HCT116 (cell line): ENCODE results near the gene SLC44A1. TPM values are rescaled to one million over a fixed set of nuclear protein-coding genes. Genes with fewer than 3 reads are reported as not detected.

Experiments
- ATAC-seq: fragments of 200-7000 bp; cut with Tn5 transposase; 2 replicates; pipeline ENCODE4 v1.9.1; 2020; ENCODE audit warnings: mild to moderate bottlenecking, moderate library complexity
- BruUV-seq: library from RNA; stranded (reverse); fragments of 400-500 nt; replicated peaks from 2 replicates; lab custom pipeline; 2021; lab: Mats Ljungman, UMichigan
- CTCF ChIA-PET: fragments of 300-600 bp; sonication (Branson Sonifier 250); formaldehyde crosslinking; loops from one replicate; lab custom pipeline; 2021; ENCODE audit warnings: antibody characterized with exemption; lab: Charles Lee
- POLR2A ChIA-PET: fragments of 300-600, 350-600 bp; sonication (Branson Sonifier 250); formaldehyde crosslinking; loops from one replicate; lab custom pipeline; 2021; ENCODE audit warnings: antibody characterized with exemption; lab: Charles Lee
- RAD21 ChIA-PET, 2 experiments: fragments of 300-600 bp; sonication (Branson Sonifier 250); formaldehyde crosslinking; loops; one replicate each; lab custom pipeline; 2023; ENCODE audit warnings: low total read pairs in 2 of 2; ENCODE audit not compliant: uncharacterized antibody in 2 of 2, unreplicated experiment in 2 of 2, low non-redundant PET in 1 of 2; lab: Charles Lee
- DNase-seq: peaks from one replicate; pipeline ENCODE4 v3.0.0-alpha.2; 2010; ENCODE audit warnings: low read depth, low spot score
- H2AFZ ChIP-seq: fragments of 200-600 bp; shearing (Covaris generic), sonication (generic); 2 replicates; pipeline ENCODE4 v1.6.1; 2017; ENCODE audit warnings: low read depth, mixed run types, mixed read lengths, antibody characterized with exemption, low read length; ENCODE audit not compliant: poor library complexity, severe bottlenecking
- H3K27ac ChIP-seq: 2 replicates; pipeline ENCODE4 v1.5.1; 2012; ENCODE audit warnings: low read depth, low read length
- H3K27me3 ChIP-seq: fragments of 200-600 bp; sonication (generic); 2 replicates; pipeline ENCODE4 v1.6.1; 2016; ENCODE audit warnings: mixed run types, low read length, mixed read lengths; ENCODE audit not compliant: insufficient read depth
- H3K36me3 ChIP-seq, 2 experiments: fragments of 200-500 bp in 1 of 2; fragments of 200-600 bp in 1 of 2; sonication (Bioruptor generic) in 1 of 2; sonication (generic) in 1 of 2; 2 replicates each; pipeline versions ENCODE4 v1.5.1 to v1.6.1; 2014 to 2016; ENCODE audit warnings: low read length in 2 of 2, inconsistent platforms in 1 of 2, mixed read lengths in 1 of 2, mixed run types in 1 of 2; ENCODE audit not compliant: insufficient read depth in 2 of 2, control insufficient read depth in 1 of 2
- H3K4me1 ChIP-seq, 2 experiments: fragments of 200-600 bp in 1 of 2; sonication (generic) in 1 of 2; 2 replicates each; pipeline versions ENCODE4 v1.5.1 to v1.6.1; 2012 to 2017; ENCODE audit warnings: low read length in 2 of 2, inconsistent platforms in 1 of 2, mild to moderate bottlenecking in 1 of 2, mixed read lengths in 1 of 2, mixed run types in 1 of 2, moderate library complexity in 1 of 2; ENCODE audit not compliant: insufficient read depth in 2 of 2, control insufficient read depth in 1 of 2
- H3K4me2 ChIP-seq: fragments of 200-600 bp; sonication (generic); 2 replicates; pipeline ENCODE4 v1.6.1; 2017; ENCODE audit warnings: mixed run types, low read length, mixed read lengths
- H3K4me3 ChIP-seq, 2 experiments: fragments of 200-600 bp in 1 of 2; sonication (generic) in 1 of 2; replicated peaks in 1 of 2; 2 replicates each; pipeline ENCODE4 v1.5.1; 2011 to 2016; ENCODE audit warnings: low read length in 2 of 2, control low read depth in 1 of 2, low read depth in 1 of 2, mild to moderate bottlenecking in 1 of 2, mixed read lengths in 1 of 2, mixed run types in 1 of 2
- H3K79me2 ChIP-seq: fragments of 200-600 bp; sonication (generic); 2 replicates; pipeline ENCODE4 v1.6.1; 2017; ENCODE audit warnings: mild to moderate bottlenecking, mixed run types, low read length, moderate library complexity, mixed read lengths; ENCODE audit not compliant: insufficient read depth
- H3K9ac ChIP-seq: fragments of 200-600 bp; sonication (generic); 2 replicates; pipeline ENCODE4 v1.6.1; 2016; ENCODE audit warnings: low read length, mixed read lengths
- H3K9me2 ChIP-seq: fragments of 200-600 bp; sonication (generic), shearing (Covaris generic); 2 replicates; pipeline ENCODE4 v1.6.1; 2017; ENCODE audit warnings: mixed run types, mild to moderate bottlenecking, moderate library complexity; ENCODE audit not compliant: insufficient read depth
- H3K9me3 ChIP-seq, 2 experiments: fragments of 200-500 bp in 1 of 2; fragments of 200-600 bp in 1 of 2; sonication (Bioruptor generic) in 1 of 2; sonication (generic) in 1 of 2; 2 replicates each; pipeline ENCODE4 v1.6.1; 2014 to 2017; ENCODE audit warnings: low read length in 2 of 2, mixed read lengths in 2 of 2, inconsistent platforms in 1 of 2, low read depth in 1 of 2, mild to moderate bottlenecking in 1 of 2, mixed run types in 1 of 2, moderate library complexity in 1 of 2; ENCODE audit not compliant: control insufficient read depth in 1 of 2, insufficient read depth in 1 of 2
- H4K20me1 ChIP-seq: fragments of 200-600 bp; sonication (generic), shearing (Covaris generic); 2 replicates; pipeline ENCODE4 v1.6.1; 2017; ENCODE audit warnings: mixed run types, mild to moderate bottlenecking, moderate library complexity; ENCODE audit not compliant: insufficient read depth
- CBX3 ChIP-seq: IDR thresholded peaks from 2 replicates; pipeline ENCODE4 v1.6.1; 2012; ENCODE audit warnings: low read depth
- CEBPB ChIP-seq: IDR thresholded peaks from 2 replicates; pipeline ENCODE4 v1.6.1; 2012; ENCODE audit warnings: low read depth
- EGR1 ChIP-seq: IDR thresholded peaks from 2 replicates; pipeline ENCODE4 v1.6.1; 2012; ENCODE audit warnings: low read depth
- ELF1 ChIP-seq: IDR thresholded peaks from 2 replicates; pipeline ENCODE4 v1.6.1; 2012; ENCODE audit warnings: low read depth, borderline replicate concordance
- EZH2 ChIP-seq: fragments of 200-600 bp; sonication (generic); IDR thresholded peaks from 2 replicates; pipeline ENCODE4 v1.6.1; 2017; ENCODE audit warnings: antibody characterized with exemption, mixed run types
- EZH2phosphoT487 ChIP-seq: fragments of 200-600 bp; IDR thresholded peaks from 2 replicates; pipeline ENCODE4 v1.6.1; 2018; ENCODE audit warnings: antibody characterized with exemption, borderline replicate concordance
- FOSL1 ChIP-seq: IDR thresholded peaks from 2 replicates; pipeline ENCODE4 v1.6.1; 2012; ENCODE audit warnings: low read depth
- JUND ChIP-seq: IDR thresholded peaks from 2 replicates; pipeline ENCODE4 v1.6.1; 2012
- POLR2A ChIP-seq: IDR thresholded peaks from 2 replicates; pipeline ENCODE4 v1.7.0; 2011; ENCODE audit warnings: borderline replicate concordance; ENCODE audit not compliant: insufficient read depth, insufficient read length; ENCODE audit errors: extremely low read depth
- POLR2AphosphoS5 ChIP-seq: IDR thresholded peaks from 2 replicates; pipeline ENCODE4 v1.6.1; 2011; ENCODE audit warnings: mild to moderate bottlenecking, low read depth, low read length, moderate library complexity
- RAD21 ChIP-seq: IDR thresholded peaks from 2 replicates; pipeline ENCODE4 v1.6.1; 2012; ENCODE audit warnings: low read depth, mild to moderate bottlenecking
- SIN3A ChIP-seq: IDR thresholded peaks from 2 replicates; pipeline ENCODE4 v1.6.1; 2012; ENCODE audit warnings: low read depth
- SP1 ChIP-seq: IDR thresholded peaks from 2 replicates; pipeline ENCODE4 v1.6.1; 2012; ENCODE audit warnings: low read depth
- SRF ChIP-seq: IDR thresholded peaks from 2 replicates; pipeline ENCODE4 v1.6.1; 2012; ENCODE audit warnings: low read depth
- TCF7L2 ChIP-seq: IDR thresholded peaks from 2 replicates; pipeline ENCODE4 v1.7.0; 2011; ENCODE audit warnings: borderline replicate concordance, inconsistent platforms; ENCODE audit not compliant: insufficient read depth, insufficient read length; ENCODE audit errors: extremely low read depth
- ZFX ChIP-seq: fragments of 450-650 bp; IDR thresholded peaks from 2 replicates; pipeline ENCODE4 v1.6.1; 2017
- ZNF274 ChIP-seq: fragments of 200-500 bp; sonication (Bioruptor generic); IDR thresholded peaks from 2 replicates; pipeline ENCODE4 v1.6.1; 2014; ENCODE audit warnings: mild to moderate bottlenecking, low read depth, low read length, inconsistent platforms
- intact Hi-C: fragments of 100-400 bp; cut with micrococcal nuclease; formaldehyde crosslinking; loops from 2 replicates; pipeline ENCODE4 v1.10.0; 2022
- total RNA-seq: library from RNA; stranded (reverse); gene quantifications from one replicate; pipeline ENCODE4 v1.2.1, GENCODE V29; 2021; ENCODE audit not compliant: unreplicated experiment
- TF ChIP-seq, protein P1 (sequence below): IDR thresholded peaks from 2 replicates; pipeline ENCODE4 v1.6.1; 2012; ENCODE audit warnings: low read depth
- TF ChIP-seq, protein P2 (sequence below): IDR thresholded peaks from 2 replicates; pipeline ENCODE4 v1.6.1; 2012

Gene SLC44A1
- total RNA-seq, 1 experiment from 2014 or later = 44.1 TPM

DNA sequence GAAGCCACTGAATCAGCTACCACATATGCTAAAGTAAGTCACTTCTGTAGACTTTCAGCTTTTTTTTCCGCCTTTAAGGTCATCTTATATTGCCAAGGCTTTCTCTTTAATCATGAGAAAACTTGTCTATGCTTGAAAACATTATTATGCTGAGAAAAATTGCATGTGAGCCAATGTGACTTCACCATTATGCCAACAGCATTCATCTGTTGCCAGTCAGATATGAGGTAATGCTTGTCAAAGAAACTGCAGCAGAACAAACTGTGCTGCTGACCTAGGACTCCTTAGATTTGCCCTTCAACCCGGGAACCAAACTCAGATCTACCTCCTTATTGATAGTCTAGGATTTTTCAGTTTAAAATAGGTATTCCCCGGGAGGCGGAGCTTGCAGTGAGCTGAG is 34.3 kb downstream of the SLC44A1 start:
- no peak overlapping the region for H3K27ac ChIP-seq
- no peaks in the 10 kb centered on the region for H4K20me1 ChIP-seq
- CTCF ChIA-PET = no interaction called here
- no TSS peak for BruUV-seq
- H3K9me3 ChIP-seq = no peaks in the 10 kb centered on the region
- ATAC-seq (no peak), DNase-seq (no peak)
- H3K27me3 ChIP-seq = no peaks in the 10 kb centered on the region
- H3K4me3 ChIP-seq = no peak overlapping the region
- POLR2A ChIA-PET = interaction anchor here (0.6 kb wide), 1 partner anchor 18 kb away, joined by 3 read pairs; no protein-coding TSS in a partner anchor
- H3K36me3 ChIP-seq = no peaks in the 10 kb centered on the region
- TF ChIP-seq SRF (no peak), SIN3A (no peak), POLR2AphosphoS5 (no peak), SP1 (no peak), ZFX (no peak), ELF1 (no peak), EZH2 (no peak), RAD21 (no peak), EZH2phosphoT487 (no peak), JUND (no peak), CEBPB (no peak), POLR2A (no peak), TCF7L2 (no peak)
- no peak overlapping the region for H3K4me2 ChIP-seq
- H3K4me1 ChIP-seq = peaks cover 0 to 3% of the 10 kb centered on the region in 2 experiments; a peak in 1 of 4 replicates
- intact Hi-C loops = no loop called here
- no peak overlapping the region for H3K9ac ChIP-seq
- RAD21 ChIA-PET = no interaction called here
- 0 out of 2 replicates have a peak, but pooled peaks cover 3% of the 10 kb centered on the region for H3K9me2 ChIP-seq
- H3K79me2 ChIP-seq = no peaks in the 10 kb centered on the region
- no peak overlapping the region for H2AFZ ChIP-seq

DNA sequence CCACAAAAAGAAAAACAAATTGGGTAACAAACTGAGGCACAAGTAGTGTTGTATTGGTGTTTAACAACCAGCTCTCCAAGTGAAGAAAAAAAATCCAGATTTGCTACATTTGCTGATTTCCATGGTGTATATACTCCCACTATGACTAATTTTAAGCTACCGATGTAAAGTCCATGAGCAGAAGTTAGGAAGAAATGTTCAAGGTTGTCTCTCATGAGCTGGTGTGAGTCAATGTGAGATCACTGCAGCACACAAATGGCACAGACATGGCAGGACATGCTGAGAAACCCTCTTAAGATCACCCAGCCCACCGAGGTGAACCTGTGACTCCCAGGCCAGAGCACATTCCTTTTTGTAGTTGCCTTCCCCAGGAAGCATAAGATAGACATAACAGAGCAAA is 36.2 kb downstream of the SLC44A1 start:
- POLR2A ChIA-PET = no interaction called here
- no peaks in the 10 kb centered on the region for H4K20me1 ChIP-seq
- no TSS peak for BruUV-seq
- no peak overlapping the region for H3K27ac ChIP-seq
- no peak overlapping the region for H2AFZ ChIP-seq
- H3K9me3 ChIP-seq = no peaks in the 10 kb centered on the region
- no peaks in the 10 kb centered on the region for H3K79me2 ChIP-seq
- peaks cover 0 to 3% of the 10 kb centered on the region in 2 experiments; a peak in 1 of 4 replicates for H3K4me1 ChIP-seq
- intact Hi-C loops = no loop called here
- no peaks in the 10 kb centered on the region for H3K36me3 ChIP-seq
- H3K9ac ChIP-seq = no peak overlapping the region
- RAD21 ChIA-PET = no interaction called here
- no peak overlapping the region for H3K4me2 ChIP-seq
- CTCF ChIA-PET = no interaction called here
- H3K9me2 ChIP-seq = 0 out of 2 replicates have a peak, but pooled peaks cover 3% of the 10 kb centered on the region
- no peak for DNase-seq
- H3K27me3 ChIP-seq = no peaks in the 10 kb centered on the region
- no peak overlapping the region for H3K4me3 ChIP-seq
- no peak for ATAC-seq
- no peak for TF ChIP-seq EZH2
- TF ChIP-seq POLR2AphosphoS5 = no peak
- TF ChIP-seq, protein P1, sequence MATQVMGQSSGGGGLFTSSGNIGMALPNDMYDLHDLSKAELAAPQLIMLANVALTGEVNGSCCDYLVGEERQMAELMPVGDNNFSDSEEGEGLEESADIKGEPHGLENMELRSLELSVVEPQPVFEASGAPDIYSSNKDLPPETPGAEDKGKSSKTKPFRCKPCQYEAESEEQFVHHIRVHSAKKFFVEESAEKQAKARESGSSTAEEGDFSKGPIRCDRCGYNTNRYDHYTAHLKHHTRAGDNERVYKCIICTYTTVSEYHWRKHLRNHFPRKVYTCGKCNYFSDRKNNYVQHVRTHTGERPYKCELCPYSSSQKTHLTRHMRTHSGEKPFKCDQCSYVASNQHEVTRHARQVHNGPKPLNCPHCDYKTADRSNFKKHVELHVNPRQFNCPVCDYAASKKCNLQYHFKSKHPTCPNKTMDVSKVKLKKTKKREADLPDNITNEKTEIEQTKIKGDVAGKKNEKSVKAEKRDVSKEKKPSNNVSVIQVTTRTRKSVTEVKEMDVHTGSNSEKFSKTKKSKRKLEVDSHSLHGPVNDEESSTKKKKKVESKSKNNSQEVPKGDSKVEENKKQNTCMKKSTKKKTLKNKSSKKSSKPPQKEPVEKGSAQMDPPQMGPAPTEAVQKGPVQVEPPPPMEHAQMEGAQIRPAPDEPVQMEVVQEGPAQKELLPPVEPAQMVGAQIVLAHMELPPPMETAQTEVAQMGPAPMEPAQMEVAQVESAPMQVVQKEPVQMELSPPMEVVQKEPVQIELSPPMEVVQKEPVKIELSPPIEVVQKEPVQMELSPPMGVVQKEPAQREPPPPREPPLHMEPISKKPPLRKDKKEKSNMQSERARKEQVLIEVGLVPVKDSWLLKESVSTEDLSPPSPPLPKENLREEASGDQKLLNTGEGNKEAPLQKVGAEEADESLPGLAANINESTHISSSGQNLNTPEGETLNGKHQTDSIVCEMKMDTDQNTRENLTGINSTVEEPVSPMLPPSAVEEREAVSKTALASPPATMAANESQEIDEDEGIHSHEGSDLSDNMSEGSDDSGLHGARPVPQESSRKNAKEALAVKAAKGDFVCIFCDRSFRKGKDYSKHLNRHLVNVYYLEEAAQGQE = no peak
- no peak for TF ChIP-seq RAD21
- no peak for TF ChIP-seq ELF1
- TF ChIP-seq SRF = no peak
- TF ChIP-seq POLR2A = no peak
- no peak for TF ChIP-seq TCF7L2
- TF ChIP-seq ZFX = no peak
- TF ChIP-seq, protein P2, sequence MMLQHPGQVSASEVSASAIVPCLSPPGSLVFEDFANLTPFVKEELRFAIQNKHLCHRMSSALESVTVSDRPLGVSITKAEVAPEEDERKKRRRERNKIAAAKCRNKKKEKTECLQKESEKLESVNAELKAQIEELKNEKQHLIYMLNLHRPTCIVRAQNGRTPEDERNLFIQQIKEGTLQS = no peak
- TF ChIP-seq FOSL1 = no peak
- TF ChIP-seq CBX3 = no peak
- TF ChIP-seq ZNF274 = no peak
- TF ChIP-seq EGR1 = no peak
- no peak for TF ChIP-seq JUND
- TF ChIP-seq SIN3A = no peak
